WTC11 (cell line): Measurements from ENCODE around the gene GPX4. TPM values are rescaled to one million over a fixed set of nuclear protein-coding genes. Genes with fewer than 3 reads are reported as not detected.
A peak's percentile ranks its signal among the peaks of the same experiment; 100 is the strongest.

ENCODE experiments used
- ATAC-seq: fragments of 200-7000 bp; cut with Tn5 transposase; 2 replicates; pipeline ENCODE4 v1.10.0; 2021; ENCODE audit warnings: mild to moderate bottlenecking, moderate library complexity
- CTCF ChIA-PET: fragments of 300-600 bp; sonication (Branson Sonifier 250); formaldehyde crosslinking; loops from one replicate; lab custom pipeline; 2021; ENCODE audit warnings: antibody characterized with exemption; lab: Charles Lee
- POLR2A ChIA-PET: fragments of 350-600 bp; sonication (Branson Sonifier 250); formaldehyde crosslinking; loops from one replicate; lab custom pipeline; 2021; ENCODE audit warnings: antibody characterized with exemption; lab: Charles Lee
- DNase-seq: peaks from one replicate; pipeline ENCODE4 v3.0.0; 2021; ENCODE audit warnings: low spot score
- H3K27ac Mint-ChIP-seq: 2 replicates; pipeline ENCODE4 v1.8.0; 2021; ENCODE audit warnings: mixed read lengths
- H3K27me3 Mint-ChIP-seq: 2 replicates; pipeline ENCODE4 v1.8.0; 2021; ENCODE audit warnings: low read depth, mild to moderate bottlenecking, moderate library complexity, mixed read lengths
- H3K36me3 Mint-ChIP-seq: 2 replicates; pipeline ENCODE4 v1.8.0; 2021; ENCODE audit warnings: mixed read lengths
- H3K4me1 Mint-ChIP-seq: 2 replicates; pipeline ENCODE4 v1.8.0; 2022; ENCODE audit warnings: mixed read lengths
- H3K4me3 Mint-ChIP-seq: 2 replicates; pipeline ENCODE4 v1.8.0; 2021; ENCODE audit warnings: mild to moderate bottlenecking, moderate library complexity, mixed read lengths
- H3K9me3 Mint-ChIP-seq: 2 replicates; pipeline ENCODE4 v1.8.0; 2021; ENCODE audit warnings: mixed read lengths
- AFF4 ChIP-seq: sonication (generic); formaldehyde crosslinking; IDR thresholded peaks from 2 replicates; pipeline ENCODE4 v1.8.1; 2023; ENCODE audit warnings: mild to moderate bottlenecking, missing genetic modification reagents, borderline replicate concordance
- E2F4 ChIP-seq: sonication (generic); formaldehyde crosslinking; IDR thresholded peaks from 2 replicates; pipeline ENCODE4 v1.8.1; 2022; ENCODE audit warnings: low read depth, mild to moderate bottlenecking, moderate library complexity, missing genetic modification reagents, borderline replicate concordance
- ELF4 ChIP-seq: sonication (generic); formaldehyde crosslinking; IDR thresholded peaks from 2 replicates; pipeline ENCODE4 v1.8.1; 2022; ENCODE audit warnings: low read depth, mild to moderate bottlenecking, moderate library complexity, missing genetic modification reagents
- EMX1 ChIP-seq: fragments of 250-450 bp; sonication (Bioruptor Pico); IDR thresholded peaks from 2 replicates; pipeline ENCODE4 v1.8.0; 2021; ENCODE audit warnings: mild to moderate bottlenecking
- IRF1 ChIP-seq: sonication (generic); formaldehyde crosslinking; IDR thresholded peaks from 2 replicates; pipeline ENCODE4 v1.8.0; 2023; ENCODE audit warnings: missing genetic modification reagents
- JAZF1 ChIP-seq: fragments of 250-450 bp; sonication (Bioruptor Pico); IDR thresholded peaks from 2 replicates; pipeline ENCODE4 v1.9.0; 2021; ENCODE audit warnings: moderate library complexity, mild to moderate bottlenecking, inconsistent platforms
- MAX ChIP-seq: sonication (generic); formaldehyde crosslinking; IDR thresholded peaks from 2 replicates; pipeline ENCODE4 v1.8.0; 2022; ENCODE audit warnings: mild to moderate bottlenecking, missing genetic modification reagents
- MLX ChIP-seq: sonication (generic); formaldehyde crosslinking; IDR thresholded peaks from 2 replicates; pipeline ENCODE4 v1.8.1; 2023; ENCODE audit warnings: mild to moderate bottlenecking, missing genetic modification reagents, moderate library complexity
- MXD4 ChIP-seq: fragments of 250-450 bp; sonication (Bioruptor Pico); IDR thresholded peaks from 2 replicates; pipeline ENCODE4 v1.8.0; 2021; ENCODE audit warnings: mild to moderate bottlenecking, moderate library complexity, borderline replicate concordance
- NFATC4 ChIP-seq: fragments of 250-450 bp; sonication (Bioruptor Pico); IDR thresholded peaks from 2 replicates; pipeline ENCODE4 v1.9.0; 2021; ENCODE audit warnings: mild to moderate bottlenecking
- NFYB ChIP-seq: sonication (generic); formaldehyde crosslinking; conservative IDR thresholded peaks from 2 replicates; pipeline ENCODE4 v1.8.0; 2022; ENCODE audit warnings: low read depth, missing genetic modification reagents
- NR2C2 ChIP-seq: sonication (generic); formaldehyde crosslinking; IDR thresholded peaks from 2 replicates; pipeline ENCODE4 v1.8.0; 2022; ENCODE audit warnings: mild to moderate bottlenecking, missing genetic modification reagents
- OVOL2 ChIP-seq: fragments of 250-450 bp; sonication (Bioruptor Pico); IDR thresholded peaks from 2 replicates; pipeline ENCODE4 v1.9.0; 2021; ENCODE audit warnings: mild to moderate bottlenecking, borderline replicate concordance
- TEAD1 ChIP-seq: sonication (generic); formaldehyde crosslinking; IDR thresholded peaks from 2 replicates; pipeline ENCODE4 v1.8.0; 2022; ENCODE audit warnings: mild to moderate bottlenecking, missing genetic modification reagents
- ZBTB21 ChIP-seq: sonication (generic); formaldehyde crosslinking; IDR thresholded peaks from 2 replicates; pipeline ENCODE4 v1.8.1; 2023; ENCODE audit warnings: mild to moderate bottlenecking, missing genetic modification reagents, borderline replicate concordance
- ZNF138 ChIP-seq: sonication (generic); formaldehyde crosslinking; conservative IDR thresholded peaks from 2 replicates; pipeline ENCODE4 v1.8.1; 2022; ENCODE audit warnings: mild to moderate bottlenecking, moderate library complexity, missing genetic modification reagents
- ZNF671 ChIP-seq: fragments of 250-450 bp; sonication (Bioruptor Pico); IDR thresholded peaks from 2 replicates; pipeline ENCODE4 v1.8.0; 2021; ENCODE audit warnings: mild to moderate bottlenecking
- total RNA-seq: library from RNA; stranded (reverse); gene quantifications from 3 replicates; pipeline ENCODE4 v1.2.3, GENCODE V29; 2021
- TF ChIP-seq, protein P1 (sequence below): sonication (generic); formaldehyde crosslinking; IDR thresholded peaks from 2 replicates; pipeline ENCODE4 v1.8.0; 2022; ENCODE audit warnings: mild to moderate bottlenecking, missing genetic modification reagents
- TF ChIP-seq, protein P2 (sequence below): sonication (generic); formaldehyde crosslinking; IDR thresholded peaks from 2 replicates; pipeline ENCODE4 v1.8.1; 2022; ENCODE audit warnings: low read depth, missing genetic modification reagents, borderline replicate concordance
- TF ChIP-seq, protein P3 (sequence below): sonication (generic); formaldehyde crosslinking; IDR thresholded peaks from 2 replicates; pipeline ENCODE4 v1.8.1; 2023; ENCODE audit warnings: mild to moderate bottlenecking, missing genetic modification reagents
- TF ChIP-seq, protein P4 (sequence below): sonication (generic); formaldehyde crosslinking; IDR thresholded peaks from 2 replicates; pipeline ENCODE4 v1.8.1; 2023; ENCODE audit warnings: mild to moderate bottlenecking, missing genetic modification reagents

The GPX4 gene
- total RNA-seq, 1 experiment from 2014 or later = 363 TPM

GRCh38 chr19:1064661-1065605 is 38.9 kb upstream of the GPX4 start:
- ChIA-PET CTCF (interaction anchor here (0.6 to 7.5 kb wide), 30 partner anchors 9 to 204 kb away, joined by 3 to 109 read pairs (median 6); partner anchors contain the start of genes ABCA7, ATP5F1D, CIRBP and CNN2), POLR2A (interaction anchor here (0.5 to 2.1 kb wide), 12 partner anchors 11 to 275 kb away, joined by 3 to 9 read pairs (median 4); partner anchors contain the start of genes ABCA7, CIRBP and CNN2)
- peak; percentile 80 for DNase-seq
- ATAC-seq = peak; percentile 61
- no peaks in the 10 kb centered on the region for H3K36me3 Mint-ChIP-seq
- peaks cover 26% of the 10 kb centered on the region for H3K27me3 Mint-ChIP-seq
- H3K4me3 Mint-ChIP-seq = peak overlapping the region; percentile 65
- H3K27ac Mint-ChIP-seq = no peak overlapping the region; the same call in 1 of the 2 replicates
- peaks cover 17% of the 10 kb centered on the region for H3K4me1 Mint-ChIP-seq
- H3K9me3 Mint-ChIP-seq = no peaks in the 10 kb centered on the region
- TF ChIP-seq, protein P1, sequence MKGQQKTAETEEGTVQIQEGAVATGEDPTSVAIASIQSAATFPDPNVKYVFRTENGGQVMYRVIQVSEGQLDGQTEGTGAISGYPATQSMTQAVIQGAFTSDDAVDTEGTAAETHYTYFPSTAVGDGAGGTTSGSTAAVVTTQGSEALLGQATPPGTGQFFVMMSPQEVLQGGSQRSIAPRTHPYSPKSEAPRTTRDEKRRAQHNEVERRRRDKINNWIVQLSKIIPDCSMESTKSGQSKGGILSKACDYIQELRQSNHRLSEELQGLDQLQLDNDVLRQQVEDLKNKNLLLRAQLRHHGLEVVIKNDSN (CRISPR knock-in tag) = peak; percentile 61
- peak; percentile 98 for TF ChIP-seq MAX
- no peak for TF ChIP-seq AFF4
- TF ChIP-seq ELF4 (CRISPR knock-in tag) = no peak
- TF ChIP-seq MLX (CRISPR knock-in tag) = no peak
- TF ChIP-seq IRF1 (CRISPR knock-in tag) = peak; percentile 70; the same call in 1 of the 2 replicates
- peak; percentile 90 for TF ChIP-seq ZBTB21
- TF ChIP-seq JAZF1 = no peak
- TF ChIP-seq E2F4 (CRISPR knock-in tag) = no peak
- peak; percentile 42; the same call in 1 of the 2 replicates for TF ChIP-seq NR2C2
- TF ChIP-seq, protein P2, sequence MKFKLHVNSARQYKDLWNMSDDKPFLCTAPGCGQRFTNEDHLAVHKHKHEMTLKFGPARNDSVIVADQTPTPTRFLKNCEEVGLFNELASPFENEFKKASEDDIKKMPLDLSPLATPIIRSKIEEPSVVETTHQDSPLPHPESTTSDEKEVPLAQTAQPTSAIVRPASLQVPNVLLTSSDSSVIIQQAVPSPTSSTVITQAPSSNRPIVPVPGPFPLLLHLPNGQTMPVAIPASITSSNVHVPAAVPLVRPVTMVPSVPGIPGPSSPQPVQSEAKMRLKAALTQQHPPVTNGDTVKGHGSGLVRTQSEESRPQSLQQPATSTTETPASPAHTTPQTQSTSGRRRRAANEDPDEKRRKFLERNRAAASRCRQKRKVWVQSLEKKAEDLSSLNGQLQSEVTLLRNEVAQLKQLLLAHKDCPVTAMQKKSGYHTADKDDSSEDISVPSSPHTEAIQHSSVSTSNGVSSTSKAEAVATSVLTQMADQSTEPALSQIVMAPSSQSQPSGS = no peak
- no peak for TF ChIP-seq OVOL2 (CRISPR knock-in tag)
- TF ChIP-seq NFYB (CRISPR knock-in tag) = no peak
- TF ChIP-seq, protein P3, sequence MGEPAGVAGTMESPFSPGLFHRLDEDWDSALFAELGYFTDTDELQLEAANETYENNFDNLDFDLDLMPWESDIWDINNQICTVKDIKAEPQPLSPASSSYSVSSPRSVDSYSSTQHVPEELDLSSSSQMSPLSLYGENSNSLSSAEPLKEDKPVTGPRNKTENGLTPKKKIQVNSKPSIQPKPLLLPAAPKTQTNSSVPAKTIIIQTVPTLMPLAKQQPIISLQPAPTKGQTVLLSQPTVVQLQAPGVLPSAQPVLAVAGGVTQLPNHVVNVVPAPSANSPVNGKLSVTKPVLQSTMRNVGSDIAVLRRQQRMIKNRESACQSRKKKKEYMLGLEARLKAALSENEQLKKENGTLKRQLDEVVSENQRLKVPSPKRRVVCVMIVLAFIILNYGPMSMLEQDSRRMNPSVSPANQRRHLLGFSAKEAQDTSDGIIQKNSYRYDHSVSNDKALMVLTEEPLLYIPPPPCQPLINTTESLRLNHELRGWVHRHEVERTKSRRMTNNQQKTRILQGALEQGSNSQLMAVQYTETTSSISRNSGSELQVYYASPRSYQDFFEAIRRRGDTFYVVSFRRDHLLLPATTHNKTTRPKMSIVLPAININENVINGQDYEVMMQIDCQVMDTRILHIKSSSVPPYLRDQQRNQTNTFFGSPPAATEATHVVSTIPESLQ (CRISPR knock-in tag) = no peak
- peak; percentile 85 for TF ChIP-seq TEAD1 (CRISPR knock-in tag)
- no peak for TF ChIP-seq EMX1 (CRISPR knock-in tag)
- TF ChIP-seq, protein P4, sequence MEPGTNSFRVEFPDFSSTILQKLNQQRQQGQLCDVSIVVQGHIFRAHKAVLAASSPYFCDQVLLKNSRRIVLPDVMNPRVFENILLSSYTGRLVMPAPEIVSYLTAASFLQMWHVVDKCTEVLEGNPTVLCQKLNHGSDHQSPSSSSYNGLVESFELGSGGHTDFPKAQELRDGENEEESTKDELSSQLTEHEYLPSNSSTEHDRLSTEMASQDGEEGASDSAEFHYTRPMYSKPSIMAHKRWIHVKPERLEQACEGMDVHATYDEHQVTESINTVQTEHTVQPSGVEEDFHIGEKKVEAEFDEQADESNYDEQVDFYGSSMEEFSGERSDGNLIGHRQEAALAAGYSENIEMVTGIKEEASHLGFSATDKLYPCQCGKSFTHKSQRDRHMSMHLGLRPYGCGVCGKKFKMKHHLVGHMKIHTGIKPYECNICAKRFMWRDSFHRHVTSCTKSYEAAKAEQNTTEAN (CRISPR knock-in tag) = peak; percentile 66; the same call in 1 of the 2 replicates
- TF ChIP-seq ZNF671 (CRISPR knock-in tag) = no peak
- TF ChIP-seq MXD4 (CRISPR knock-in tag) = no peak
- peak; percentile 72; the same call in 1 of the 2 replicates for TF ChIP-seq ZNF138 (CRISPR knock-in tag)
- no peak for TF ChIP-seq NFATC4
